ENCODE data around the gene GPC5.
"Not testable (repeated sequence)": the region's sequence is repeated elsewhere in the genome, so short reads cannot be mapped to it uniquely, and the experiment has no call there.

GPC5 gene

GRCh38 chr13:92224052-92224821 lies 825.8 kb downstream of the GPC5 start:
- no peak for DNase-seq

- no peak for DNase-seq
Measured at GRCh38 chr13:92224825-92225224, 826.4 kb downstream of the GPC5 start.

GRCh38 chr13:92225861-92226260 lies 827.4 kb downstream of the GPC5 start:
- no peak for DNase-seq

- no peak for DNase-seq
Measured at GRCh38 chr13:92232871-92233270, 834.5 kb downstream of the GPC5 start.

GRCh38 chr13:92251671-92252210 lies 853.3 kb downstream of the GPC5 start:
- DNase-seq: no peak

GRCh38 chr13:92255526-92255925 lies 857.1 kb downstream of the GPC5 start:
- DNase-seq: no peak

- no peak for DNase-seq
Measured at GRCh38 chr13:92256211-92256610, 857.8 kb downstream of the GPC5 start.

GRCh38 chr13:92259046-92259445 lies 860.6 kb downstream of the GPC5 start:
- no peak for DNase-seq

GRCh38 chr13:92259523-92259922 lies 861.1 kb downstream of the GPC5 start:
- DNase-seq: no peak

- no peak for DNase-seq
Measured at GRCh38 chr13:92260363-92260762, 861.9 kb downstream of the GPC5 start.

- DNase-seq: no peak
Measured at GRCh38 chr13:92262100-92262788, 863.8 kb downstream of the GPC5 start.

- no peak for DNase-seq
Measured at GRCh38 chr13:92265408-92265807, 867.0 kb downstream of the GPC5 start.

- no peak for DNase-seq
Measured at GRCh38 chr13:92270990-92271389, 872.6 kb downstream of the GPC5 start.

GRCh38 chr13:92272177-92272576 lies 873.8 kb downstream of the GPC5 start:
- DNase-seq: no peak

GRCh38 chr13:92280986-92281385 lies 882.6 kb downstream of the GPC5 start:
- not testable (repeated sequence) for DNase-seq

GRCh38 chr13:92290718-92291307 lies 892.4 kb downstream of the GPC5 start:
- not testable (repeated sequence) for DNase-seq

- DNase-seq: not testable (repeated sequence)
Measured at GRCh38 chr13:92294533-92294932, 896.1 kb downstream of the GPC5 start.

GRCh38 chr13:92296154-92296671 lies 897.8 kb downstream of the GPC5 start:
- DNase-seq: not testable (repeated sequence)

GRCh38 chr13:92297971-92298942 lies 899.8 kb downstream of the GPC5 start:
- DNase-seq: no peak

- DNase-seq: no peak
Measured at GRCh38 chr13:92300651-92301050, 902.2 kb downstream of the GPC5 start.

GRCh38 chr13:92303428-92303827 lies 905.0 kb downstream of the GPC5 start:
- DNase-seq: no peak

GRCh38 chr13:92307752-92308151 lies 909.3 kb downstream of the GPC5 start:
- DNase-seq: no peak

All from NCI-H1048 (cell line).